ENCODE measurements around the gene HNRNPA1.
"Not testable (repeated sequence)": the region's sequence is repeated elsewhere in the genome, so short reads cannot be mapped to it uniquely, and the experiment has no call there.

Gene HNRNPA1

DNA sequence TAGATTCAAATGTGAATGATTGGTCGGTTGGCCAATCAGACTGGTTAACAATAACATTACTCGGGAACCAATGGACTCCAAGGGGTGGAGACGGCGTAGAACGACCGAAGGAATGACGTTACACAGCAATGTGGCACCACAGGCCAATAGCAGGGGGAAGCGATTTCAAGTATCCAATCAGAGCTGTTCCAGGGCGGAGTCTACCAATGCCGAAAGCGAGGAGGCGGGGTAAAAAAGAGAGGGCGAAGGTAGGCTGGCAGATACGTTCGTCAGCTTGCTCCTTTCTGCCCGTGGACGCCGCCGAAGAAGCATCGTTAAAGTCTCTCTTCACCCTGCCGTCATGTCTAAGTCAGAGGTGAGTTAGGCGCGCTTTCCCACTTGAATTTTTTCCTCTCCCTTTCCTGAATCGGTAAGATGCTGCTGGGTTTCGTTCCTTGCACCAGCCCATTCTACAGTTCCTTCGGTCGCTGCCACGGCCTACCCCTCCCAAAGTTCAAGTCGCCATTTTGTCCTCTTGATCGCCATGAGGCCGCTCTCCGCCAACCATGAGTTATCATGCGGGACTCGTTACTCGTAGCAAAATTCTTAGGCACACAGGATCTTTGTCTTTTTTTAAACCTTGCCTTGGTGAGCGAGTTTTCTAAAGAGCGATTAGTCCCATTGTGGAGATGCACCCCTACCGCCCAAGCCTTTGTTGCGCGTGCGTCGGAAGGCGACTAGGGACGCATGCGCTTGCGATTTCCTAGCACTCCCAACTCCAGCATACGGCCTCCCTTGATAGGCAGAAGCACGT is at the start of gene HNRNPA1:
HNRNPA1 (plus strand) TSS at position 259 of the 793 bp plus-strand sequence; CDS start at position 341, 82 bp downstream.
- DNase-seq: peak; percentile 97 to 100 (median 99)

DNA sequence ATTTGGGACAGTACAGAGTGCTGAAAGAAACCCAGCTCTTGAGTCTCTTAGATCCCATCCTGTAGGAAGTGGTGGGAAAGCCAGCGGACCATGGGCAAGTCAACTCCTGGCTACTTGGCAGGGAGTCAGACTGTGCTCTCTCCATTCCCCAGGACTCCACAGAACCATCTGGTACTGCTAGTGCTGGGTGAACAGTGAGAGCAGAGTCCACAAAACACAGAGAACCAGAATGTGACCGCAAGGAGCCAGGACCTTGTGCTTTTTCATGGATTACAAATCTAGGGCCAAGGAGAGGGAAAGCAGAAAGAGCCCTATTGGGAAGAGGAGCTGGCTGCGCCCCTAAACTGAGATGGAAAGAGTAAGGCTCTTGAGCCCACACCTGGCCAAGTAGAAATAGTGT is 49.3 kb upstream of the HNRNPA1 start:
- DNase-seq: not testable (repeated sequence)

DNA sequence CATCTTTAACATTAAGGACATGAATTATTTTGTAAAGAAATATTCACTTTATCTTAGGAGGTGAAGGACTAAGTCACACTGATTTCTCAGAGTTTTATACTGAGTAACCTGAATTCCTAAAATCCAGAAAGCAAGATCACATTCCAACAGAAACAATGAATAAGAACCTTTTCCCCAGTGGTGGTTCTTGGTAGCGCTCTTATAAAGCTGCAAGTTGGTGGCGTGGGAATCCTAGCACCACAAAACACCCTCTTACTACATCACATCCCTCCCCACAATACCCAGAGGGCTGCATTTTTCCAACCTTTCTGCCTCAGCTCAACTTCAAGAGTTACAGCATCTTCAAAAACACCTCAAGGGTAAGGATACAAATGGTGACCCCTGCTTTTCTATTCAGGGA is 47.7 kb upstream of the HNRNPA1 start:
- DNase-seq: no peak

- DNase-seq: no peak
These were observed 42.0 kb upstream of the HNRNPA1 start for GRCh38 chr12:54238531-54238930.

DNA sequence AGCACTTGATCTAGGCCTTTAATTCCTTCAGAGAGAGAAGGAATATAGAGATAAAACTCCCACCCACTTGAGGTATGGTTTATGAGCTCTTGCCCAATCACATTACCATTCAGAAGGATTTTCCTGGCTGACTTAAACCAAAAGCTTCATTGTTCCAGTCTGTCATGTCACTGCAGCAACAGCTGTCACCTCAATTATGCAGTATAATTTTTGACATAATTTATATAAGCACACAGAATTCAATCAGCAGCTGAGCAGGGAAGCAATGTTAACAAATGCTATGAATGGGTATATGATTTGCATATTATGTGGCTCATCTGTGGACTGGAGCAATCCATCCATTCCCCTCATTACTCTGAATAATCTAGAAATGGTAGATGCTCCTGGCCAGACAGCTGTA is 40.9 kb upstream of the HNRNPA1 start:
- no peak for DNase-seq

DNA sequence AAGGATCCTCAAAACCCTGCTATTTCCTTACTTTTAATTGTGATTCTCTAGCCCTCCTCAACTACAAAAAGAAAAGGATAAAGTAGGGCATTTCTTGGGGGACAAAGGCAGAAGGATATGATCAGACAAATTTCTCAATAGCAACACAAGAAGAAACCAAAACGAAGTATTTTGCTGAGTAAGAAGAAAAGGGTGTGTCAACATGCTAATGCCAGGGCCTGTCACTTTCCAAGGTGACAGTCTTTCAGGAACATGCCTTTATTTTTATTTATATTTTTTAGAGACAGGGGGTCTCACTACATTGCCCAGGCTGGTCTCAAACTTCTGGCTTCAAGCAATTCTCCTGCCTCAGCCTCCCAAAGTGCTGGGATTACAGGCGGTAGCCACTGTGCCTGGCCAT is 40.4 kb upstream of the HNRNPA1 start:
- DNase-seq: no peak

DNA sequence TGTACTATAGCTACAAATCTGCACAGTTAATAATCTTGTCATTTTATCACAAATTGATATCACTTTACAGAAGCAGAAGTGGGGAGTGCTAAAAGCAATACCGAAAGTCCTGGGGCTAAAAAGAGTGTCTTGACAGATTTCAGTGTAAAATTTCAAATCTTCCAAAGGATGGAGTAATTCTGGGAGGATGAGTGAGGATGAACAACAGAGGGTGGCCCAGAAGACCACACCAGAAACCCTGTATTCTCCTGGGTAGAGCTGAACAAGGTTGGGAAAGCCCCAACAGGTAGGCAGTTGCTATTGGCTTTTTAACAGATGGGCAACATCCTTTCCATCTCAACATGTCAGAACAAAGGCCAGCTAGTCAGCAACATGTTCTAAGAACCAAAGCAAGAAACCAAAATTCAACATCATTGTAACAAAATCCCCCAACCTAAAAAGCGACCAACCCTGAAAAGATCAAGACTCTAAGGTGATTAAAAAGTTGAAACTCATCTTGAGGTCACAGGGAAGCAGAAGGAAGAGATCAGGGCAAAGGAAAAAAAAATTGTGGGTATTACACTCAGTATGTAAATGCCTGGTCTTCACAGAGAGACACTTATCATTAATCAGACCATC is 39.4 kb upstream of the HNRNPA1 start:
- DNase-seq: no peak

DNA sequence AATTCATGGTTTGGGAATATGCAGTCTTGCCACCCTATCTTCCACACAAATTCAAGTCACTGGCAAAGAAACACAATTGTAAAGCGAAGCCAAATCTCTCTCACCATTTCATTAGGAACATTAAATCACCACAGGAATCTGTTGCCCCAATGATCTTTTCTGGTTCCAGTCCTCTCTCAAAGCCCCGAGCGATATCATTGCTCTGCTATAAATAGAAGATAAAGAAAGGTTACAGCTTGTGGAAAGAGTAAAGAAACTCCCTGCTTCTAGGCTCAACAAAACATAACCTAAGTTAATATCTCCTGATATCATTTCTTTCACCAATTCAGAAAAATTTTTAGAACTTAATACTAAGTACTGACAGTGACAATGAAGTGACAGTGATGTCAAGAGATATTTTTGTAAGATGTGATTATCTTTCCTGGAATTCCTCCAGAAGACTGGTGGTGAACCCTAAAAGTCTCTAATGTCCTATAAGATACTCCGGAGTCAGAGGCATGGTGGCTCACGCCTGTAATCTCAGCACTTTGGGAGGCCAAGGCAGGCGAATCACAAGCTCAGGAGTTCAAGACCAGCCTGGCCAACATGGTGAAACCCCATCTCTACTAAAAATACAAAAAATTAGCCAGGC is 34.4 kb upstream of the HNRNPA1 start:
- no peak for DNase-seq

GRCh38 chr12:54249489-54249888 is 31.0 kb upstream of the HNRNPA1 start:
- no peak for DNase-seq

- DNase-seq: peak; percentile 52 to 68 (median 67)
These were observed 28.8 kb upstream of the HNRNPA1 start for GRCh38 chr12:54251667-54252284.

DNA sequence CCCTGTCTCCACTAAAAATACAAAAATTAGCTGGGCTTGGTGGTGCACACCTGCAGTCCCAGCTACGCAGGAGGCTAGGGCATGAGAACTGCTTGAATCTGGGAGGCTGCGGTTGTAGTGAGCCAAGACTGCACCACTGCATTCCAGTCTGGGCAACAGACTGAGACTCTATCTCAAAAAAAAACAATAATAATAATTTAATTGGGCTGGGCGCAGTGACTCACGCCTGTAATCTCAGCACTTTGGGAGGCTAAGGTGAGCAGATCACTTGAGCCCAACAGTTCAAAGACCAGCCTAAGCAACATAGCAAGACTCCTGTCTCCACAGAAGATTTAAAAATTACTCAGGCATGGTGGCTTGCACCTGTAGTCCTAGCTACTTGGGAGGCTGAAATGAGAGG is 27.3 kb upstream of the HNRNPA1 start:
- no peak for DNase-seq

GRCh38 chr12:54257332-54257731 is 23.2 kb upstream of the HNRNPA1 start:
- no peak for DNase-seq

GRCh38 chr12:54258201-54258681 is 22.3 kb upstream of the HNRNPA1 start:
- no peak for DNase-seq

GRCh38 chr12:54259194-54260011 is 21.1 kb upstream of the HNRNPA1 start:
- DNase-seq: peak; percentile 55 to 63 (median 56)

DNA sequence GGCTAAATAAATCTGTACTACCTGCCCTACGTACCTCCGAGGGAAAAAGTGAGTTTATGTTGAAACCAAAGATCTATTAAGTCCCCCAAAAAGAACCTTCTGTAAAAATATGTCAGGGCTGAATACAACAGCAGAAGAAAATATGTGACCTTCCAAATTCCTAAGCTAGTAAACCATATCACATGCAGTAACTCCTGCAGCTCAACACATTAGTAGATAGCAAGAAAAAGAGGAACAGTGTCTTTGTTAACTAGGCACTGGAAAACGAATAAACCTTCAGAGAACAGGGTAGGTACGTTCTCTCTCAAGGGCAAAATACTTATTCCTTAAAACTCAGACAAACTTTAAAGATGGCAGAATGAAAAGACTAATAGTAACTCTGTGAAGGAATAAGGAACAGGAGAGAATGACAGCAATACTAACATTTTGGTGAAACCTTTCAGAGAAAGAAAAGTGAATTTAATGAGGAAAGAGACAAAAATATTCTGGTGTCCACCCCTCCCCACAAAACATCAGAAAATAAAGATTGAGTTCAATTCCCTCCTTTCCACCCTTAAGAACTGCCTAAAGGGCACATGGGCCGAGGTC is 18.6 kb upstream of the HNRNPA1 start:
- DNase-seq: peak in 2 of 3 donors; percentile 28

GRCh38 chr12:54262403-54262925 is 18.1 kb upstream of the HNRNPA1 start:
- DNase-seq: peak; percentile 34 to 41 (median 39)

- DNase-seq: no peak
These were observed 15.1 kb upstream of the HNRNPA1 start for GRCh38 chr12:54265364-54265812.

GRCh38 chr12:54266852-54267251 is 13.7 kb upstream of the HNRNPA1 start:
- DNase-seq: no peak

DNA sequence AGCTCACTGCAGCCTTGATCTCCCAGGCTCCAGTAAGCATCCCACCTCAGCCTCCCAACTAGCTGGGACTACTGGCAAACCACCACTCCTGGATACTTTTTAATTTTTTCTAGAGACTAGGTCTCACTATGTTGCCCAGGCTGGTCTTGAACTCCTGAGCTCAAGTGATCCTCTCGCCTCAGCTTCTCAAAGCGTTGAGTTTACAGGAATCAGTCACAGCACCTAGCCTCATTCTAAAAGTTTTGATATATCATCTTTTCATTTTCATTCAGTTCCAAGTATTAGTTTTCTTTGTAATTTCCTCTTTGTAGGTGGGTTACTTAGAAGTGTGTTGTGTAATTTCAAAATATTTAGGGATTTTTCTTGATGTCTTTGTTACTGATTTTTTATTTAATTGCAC is 10.2 kb upstream of the HNRNPA1 start:
- DNase-seq: peak in 1 of 3 donors; percentile 41

DNA sequence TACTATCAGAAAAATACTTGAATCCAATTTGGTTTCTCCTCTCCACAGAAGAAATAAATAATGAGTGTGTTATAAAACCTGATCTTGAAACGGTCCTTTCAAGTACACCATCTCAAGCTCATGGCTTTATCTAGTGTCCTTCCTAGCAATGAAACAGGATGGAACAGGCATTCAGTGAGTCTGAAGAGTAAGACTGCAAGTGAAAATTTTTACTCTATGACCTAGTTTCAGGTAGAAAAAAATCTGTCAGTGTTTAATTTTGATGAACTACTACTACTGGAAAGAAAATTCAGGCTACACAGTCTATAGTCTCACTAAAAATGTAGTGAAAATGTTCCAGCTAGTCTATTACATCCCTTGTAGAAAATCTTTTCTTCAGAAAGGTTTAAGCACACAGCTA is 8.3 kb upstream of the HNRNPA1 start:
- no peak for DNase-seq

GRCh38 chr12:54273981-54274380 is 6.5 kb upstream of the HNRNPA1 start:
- DNase-seq: no peak

DNA sequence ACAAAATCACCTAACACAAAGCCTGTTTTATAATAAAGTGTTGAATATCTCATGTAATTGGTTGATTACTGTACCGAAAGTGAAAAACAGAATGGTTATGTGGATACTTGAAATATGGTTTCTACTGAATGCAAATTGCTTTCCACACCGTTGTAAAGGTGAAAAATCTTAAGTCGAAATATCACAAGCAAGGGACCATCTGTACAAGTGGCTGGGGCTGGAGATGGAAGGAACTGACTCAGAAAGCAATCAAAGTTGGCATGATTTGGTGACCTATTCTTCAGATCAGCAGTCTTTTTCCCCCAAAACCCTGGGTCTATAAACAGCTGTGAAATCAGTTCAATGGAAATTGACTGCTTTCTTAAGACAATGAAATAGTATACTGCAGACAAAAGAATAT is 4.2 kb upstream of the HNRNPA1 start:
- DNase-seq: no peak

Data from suppressor macrophage treated with lipopolysaccharide for 1 hour (primary cell).